Ovary (tissue), 9 donors: ENCODE data around the gene RNF8. TPM values are rescaled to one million over a fixed set of nuclear protein-coding genes. Genes with fewer than 3 reads are reported as not detected.

Experiments used
- DNase-seq, 5 donors: peaks; one replicate each; pipeline ENCODE4 v3.0.0-alpha.2; 2019 to 2020
- H3K27ac ChIP-seq, 2 donors: fragments of 200-600 bp; one replicate each; pipeline versions ENCODE4 v1.5.1 to v1.8.0; 2019 to 2022
- H3K27me3 ChIP-seq: fragments of 200-600 bp; one replicate; pipeline ENCODE4 v1.8.0; 2022
- H3K36me3 ChIP-seq: fragments of 200-600 bp; sonication (generic); one replicate; pipeline ENCODE4 v1.5.1; 2019
- H3K4me1 ChIP-seq: one replicate; pipeline ENCODE4 v1.8.1; 2013; ENCODE audit warnings: mild to moderate bottlenecking, moderate library complexity; ENCODE audit not compliant: insufficient read depth
- H3K4me3 ChIP-seq: fragments of 200-600 bp; sonication (generic); one replicate; pipeline ENCODE4 v1.5.1; 2017
- H3K9me3 ChIP-seq, 2 donors: fragments of 200-600 bp in 1 of 2; sonication (generic) in 1 of 2; one replicate each; pipeline versions ENCODE4 v1.5.1 to v1.8.1; 2013 to 2019; ENCODE audit warnings: mild to moderate bottlenecking in 1 of 2, moderate library complexity in 1 of 2
- EP300 ChIP-seq: sonication (generic); formaldehyde crosslinking; IDR thresholded peaks from one replicate; pipeline ENCODE4 v1.6.1; 2017; ENCODE audit warnings: antibody characterized with exemption
- POLR2A ChIP-seq: fragments of 450-650 bp; IDR thresholded peaks from one replicate; pipeline ENCODE4 v1.6.1; 2017; ENCODE audit warnings: antibody characterized with exemption, mild to moderate bottlenecking, moderate library complexity
- WGBS, 3 donors: extraction: QIAGEN DNeasy Blood & Tissue Kit in 1 of 3; methylation state at CpG; one replicate each; pipeline versions ENCODE4 v1.1.5 to v1.1.7; 2013 to 2017; 5-methylcytosine and 5-hydroxymethylcytosine counted together
- intact Hi-C, 4 donors: fragments of 100-400 bp; cut with DNase I; formaldehyde crosslinking; loops; one replicate each; pipeline versions ENCODE4 v1.11.0 to v1.15.1; 2022 to 2023
- polyA plus RNA-seq, 2 donors: library from polyadenylated mRNA; stranded (reverse); fragments of 200-250 nt in 1 of 2; fragments of 350-450 nt in 1 of 2; fragmentation: Illumina TruSeq in 1 of 2; extraction: RNeasy Lipid Tissue Mini Kit (QIAGEN cat#74804) in 1 of 2; gene quantifications; one replicate each; pipeline ENCODE4 v1.2.3, GENCODE V29; 2013 to 2014
- total RNA-seq, 7 donors: library from RNA; depleted of rRNA in 2 of 7; stranded (reverse); fragments of >200 nt in 2 of 7; fragmentation: NEBNext Ultra II Directional in 3 of 7; extraction: Animal tissue kit (Norgen Biotek cat#: 25700) in 3 of 7; gene quantifications; one replicate each; pipeline versions ENCODE4 v1.1.0 to v1.2.4, GENCODE V29; 2016 to 2023
- TF ChIP-seq, protein P1 (sequence below), 3 donors: fragments of 450-650 bp in 2 of 3; fragments of 200-600 bp in 1 of 3; IDR thresholded peaks; one replicate each; pipeline versions ENCODE4 v1.5.1 to v1.8.0; 2016 to 2022; ENCODE audit warnings: antibody characterized with exemption in 3 of 3, mild to moderate bottlenecking in 1 of 3
- donor health status: DM: no; HTN: no; CAD: no; lungs with moderate emphysema.
- donor health status: DM: no; HTN: no; CAD: no.
- donor health status: Bipolar disorder and iron deficiency.
- donor health status: DM: yes; HTN: yes; CAD: no.
- donor health status: DM: no; HTN: no; CAD: no.
- donor health status: DM: yes; HTN: yes; CAD: no.

RNF8 gene
- total and polyA plus RNA-seq, 9 donors, result 10.0 to 27.1 (median 17.6) TPM

DNA sequence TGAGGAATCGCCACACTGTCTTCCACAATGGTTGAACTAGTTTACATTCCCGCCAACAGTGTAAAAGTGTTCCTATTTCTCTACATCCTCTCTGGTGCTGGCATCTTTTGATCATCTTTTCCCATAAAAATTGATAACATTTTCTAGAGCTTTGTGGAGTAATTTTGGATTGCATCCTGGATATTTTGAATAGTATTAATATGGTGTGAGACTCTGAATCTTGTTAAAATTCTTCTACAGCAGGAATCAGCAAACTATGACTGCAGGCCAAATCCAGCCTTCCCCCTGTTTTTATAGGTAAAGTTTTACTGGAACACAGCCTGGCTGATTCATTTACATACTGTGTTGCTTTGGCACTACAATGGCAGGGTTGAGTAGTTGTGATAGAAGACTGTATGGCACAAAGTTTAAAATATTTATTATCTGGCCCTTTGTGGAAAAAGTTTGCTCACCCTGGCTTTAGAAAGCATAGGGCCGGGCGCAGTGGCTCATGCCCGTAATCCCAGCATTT lies 15.0 kb upstream of the RNF8 start:
- TF ChIP-seq, protein P1, sequence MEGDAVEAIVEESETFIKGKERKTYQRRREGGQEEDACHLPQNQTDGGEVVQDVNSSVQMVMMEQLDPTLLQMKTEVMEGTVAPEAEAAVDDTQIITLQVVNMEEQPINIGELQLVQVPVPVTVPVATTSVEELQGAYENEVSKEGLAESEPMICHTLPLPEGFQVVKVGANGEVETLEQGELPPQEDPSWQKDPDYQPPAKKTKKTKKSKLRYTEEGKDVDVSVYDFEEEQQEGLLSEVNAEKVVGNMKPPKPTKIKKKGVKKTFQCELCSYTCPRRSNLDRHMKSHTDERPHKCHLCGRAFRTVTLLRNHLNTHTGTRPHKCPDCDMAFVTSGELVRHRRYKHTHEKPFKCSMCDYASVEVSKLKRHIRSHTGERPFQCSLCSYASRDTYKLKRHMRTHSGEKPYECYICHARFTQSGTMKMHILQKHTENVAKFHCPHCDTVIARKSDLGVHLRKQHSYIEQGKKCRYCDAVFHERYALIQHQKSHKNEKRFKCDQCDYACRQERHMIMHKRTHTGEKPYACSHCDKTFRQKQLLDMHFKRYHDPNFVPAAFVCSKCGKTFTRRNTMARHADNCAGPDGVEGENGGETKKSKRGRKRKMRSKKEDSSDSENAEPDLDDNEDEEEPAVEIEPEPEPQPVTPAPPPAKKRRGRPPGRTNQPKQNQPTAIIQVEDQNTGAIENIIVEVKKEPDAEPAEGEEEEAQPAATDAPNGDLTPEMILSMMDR (IDR thresholded peaks at IDR 0.05), result no peak
- no peak for TF ChIP-seq POLR2A
- TF ChIP-seq EP300, result no peak
- no peak overlapping the region for H3K4me3 ChIP-seq
- no peak overlapping the region for H3K27ac ChIP-seq
- intact Hi-C loops, result no loop called here
- no peaks in the 10 kb centered on the region for H3K9me3 ChIP-seq
- H3K4me1 ChIP-seq, result no peaks in the 10 kb centered on the region
- H3K27me3 ChIP-seq, result no peaks in the 10 kb centered on the region
- 96 to 99% (median 97%) methylated on average over 5 of the region's 5 CpGs for WGBS, 3 donors
- no peaks in the 10 kb centered on the region for H3K36me3 ChIP-seq
- DNase-seq, result no peak

DNA sequence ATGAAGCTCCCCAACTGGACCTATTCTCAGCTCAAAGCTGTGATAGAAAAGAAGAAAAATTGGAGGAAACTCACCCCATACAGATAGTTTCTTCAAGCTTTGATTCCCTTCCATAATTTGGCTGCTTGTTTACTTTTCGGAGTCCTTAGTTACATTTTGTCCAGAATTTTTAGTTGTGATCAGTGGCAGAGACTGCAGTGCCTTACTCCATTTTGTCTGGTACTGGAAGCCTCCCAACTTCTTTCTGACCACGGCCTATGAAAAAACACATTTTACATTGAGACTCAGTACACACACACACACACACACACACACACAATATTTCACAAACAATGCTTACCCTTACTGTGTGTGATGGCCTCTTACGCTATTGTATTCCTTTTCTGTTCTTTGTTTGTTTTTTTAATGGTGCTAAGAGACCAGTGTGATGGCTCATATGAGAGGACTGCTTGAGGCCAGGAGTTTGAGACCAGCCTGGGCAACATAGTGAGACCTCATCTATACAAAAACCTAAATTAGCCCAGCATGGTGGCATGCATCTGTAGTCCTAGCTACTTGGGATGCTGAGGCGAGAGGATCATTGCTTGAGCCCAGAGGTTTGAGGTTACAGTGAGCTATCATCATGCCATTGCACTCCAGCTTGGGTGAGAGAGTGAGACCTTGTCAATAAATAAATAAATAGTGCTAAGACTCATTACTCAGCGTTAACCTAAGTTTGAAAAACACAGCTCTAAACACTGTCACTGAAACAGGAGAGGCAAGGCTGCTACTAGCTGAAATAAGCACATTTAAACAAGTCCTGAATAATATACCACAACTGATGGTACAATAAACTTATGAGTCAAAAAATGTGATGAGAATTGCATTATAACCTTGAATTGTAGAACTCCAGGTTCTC lies 13.8 kb upstream of the RNF8 start:
- H3K27me3 ChIP-seq, result no peaks in the 10 kb centered on the region
- no peak for DNase-seq
- intact Hi-C loops, result no loop called here
- H3K27ac ChIP-seq, result no peak overlapping the region
- no peaks in the 10 kb centered on the region for H3K4me1 ChIP-seq
- H3K4me3 ChIP-seq, result no peak overlapping the region
- no peaks in the 10 kb centered on the region for H3K36me3 ChIP-seq
- H3K9me3 ChIP-seq, result no peaks in the 10 kb centered on the region
- no peak for TF ChIP-seq EP300
- TF ChIP-seq, protein P1 (IDR thresholded peaks at IDR 0.05), result no peak
- no peak for TF ChIP-seq POLR2A
- WGBS, 3 donors, result 79 to 88% (median 86%) methylated on average over 5 of the region's 5 CpGs

DNA sequence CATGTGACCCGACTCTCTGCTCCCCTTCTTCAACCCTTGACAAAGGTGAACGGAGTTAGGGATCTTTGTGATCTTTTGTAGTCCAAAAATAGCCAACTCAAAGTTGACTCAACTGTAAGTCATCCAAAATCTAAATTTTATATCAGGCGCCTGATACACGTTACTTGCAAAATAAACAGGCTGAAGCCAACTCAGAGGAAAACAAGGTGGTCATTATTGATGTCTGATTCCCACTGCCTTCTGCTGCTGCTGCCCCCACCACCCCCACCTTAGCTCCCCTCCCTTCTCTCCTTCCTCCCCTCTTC lies 13.2 kb upstream of the RNF8 start:
- Histone ChIP-seq H3K4me1 (no peaks in the 10 kb centered on the region), H3K36me3 (no peaks in the 10 kb centered on the region), H3K9me3 (no peaks in the 10 kb centered on the region), H3K27me3 (no peaks in the 10 kb centered on the region), H3K27ac (no peak overlapping the region), H3K4me3 (no peak overlapping the region)
- DNase-seq, result no peak
- TF ChIP-seq EP300 (no peak), POLR2A (no peak)
- TF ChIP-seq, protein P1 (IDR thresholded peaks at IDR 0.05), result no peak
- 72 to 75% (median 72%) methylated on average over 4 of the region's 4 CpGs for WGBS, 3 donors
- intact Hi-C loops, result no loop called here

DNA sequence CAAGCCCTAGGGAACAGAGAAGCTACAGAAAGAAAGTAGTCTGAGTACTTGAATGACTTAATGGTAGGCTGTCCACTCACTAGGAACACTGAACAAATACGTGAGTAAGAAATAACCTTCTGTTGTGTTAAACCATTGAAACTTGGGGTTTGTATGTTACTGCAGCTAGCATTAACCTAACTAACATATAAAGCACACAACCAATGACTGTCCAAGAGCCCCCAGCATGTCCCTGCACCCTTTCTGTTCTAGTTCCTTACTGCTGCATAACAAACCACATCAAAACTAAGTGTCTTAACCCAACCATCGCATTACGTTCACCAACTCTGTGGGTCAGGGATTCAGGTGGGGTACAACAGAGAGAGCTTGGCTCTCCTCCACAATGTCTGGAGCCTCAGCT lies 10.5 kb upstream of the RNF8 start:
- 86% methylated on average over 3 of the region's 3 CpGs for WGBS, 3 donors
- H3K27ac ChIP-seq, result no peak overlapping the region
- no peak for DNase-seq
- H3K36me3 ChIP-seq, result no peaks in the 10 kb centered on the region
- no peaks in the 10 kb centered on the region for H3K9me3 ChIP-seq
- H3K4me3 ChIP-seq, result no peak overlapping the region
- no peaks in the 10 kb centered on the region for H3K4me1 ChIP-seq
- TF ChIP-seq POLR2A (no peak), EP300 (no peak)
- TF ChIP-seq, protein P1 (IDR thresholded peaks at IDR 0.05), result no peak
- intact Hi-C loops, result no loop called here
- no peaks in the 10 kb centered on the region for H3K27me3 ChIP-seq
